SU-DHL-6 (cell line): ENCODE results near the gene ZFP69B.

ENCODE experiments used
- EZH2phosphoT487 ChIP-seq: fragments of 200-600 bp; sonication (generic), shearing (Covaris generic); conservative IDR thresholded peaks from 2 replicates; pipeline ENCODE4 v1.6.1; 2018; ENCODE audit warnings: mild to moderate bottlenecking, antibody characterized with exemption, low read length, moderate library complexity, mixed read lengths
- TF ChIP-seq, protein P1 (sequence below): fragments of 200-600 bp; sonication (generic); IDR thresholded peaks from one replicate; pipeline ENCODE4 v1.5.1; 2017; ENCODE audit warnings: antibody characterized with exemption, mild to moderate bottlenecking, low read length, moderate library complexity; ENCODE audit not compliant: insufficient read depth, poor library complexity, severe bottlenecking

GRCh38 chr1:40431385-40431784 lies 18.9 kb upstream of the ZFP69B start:
- TF ChIP-seq, protein P1, sequence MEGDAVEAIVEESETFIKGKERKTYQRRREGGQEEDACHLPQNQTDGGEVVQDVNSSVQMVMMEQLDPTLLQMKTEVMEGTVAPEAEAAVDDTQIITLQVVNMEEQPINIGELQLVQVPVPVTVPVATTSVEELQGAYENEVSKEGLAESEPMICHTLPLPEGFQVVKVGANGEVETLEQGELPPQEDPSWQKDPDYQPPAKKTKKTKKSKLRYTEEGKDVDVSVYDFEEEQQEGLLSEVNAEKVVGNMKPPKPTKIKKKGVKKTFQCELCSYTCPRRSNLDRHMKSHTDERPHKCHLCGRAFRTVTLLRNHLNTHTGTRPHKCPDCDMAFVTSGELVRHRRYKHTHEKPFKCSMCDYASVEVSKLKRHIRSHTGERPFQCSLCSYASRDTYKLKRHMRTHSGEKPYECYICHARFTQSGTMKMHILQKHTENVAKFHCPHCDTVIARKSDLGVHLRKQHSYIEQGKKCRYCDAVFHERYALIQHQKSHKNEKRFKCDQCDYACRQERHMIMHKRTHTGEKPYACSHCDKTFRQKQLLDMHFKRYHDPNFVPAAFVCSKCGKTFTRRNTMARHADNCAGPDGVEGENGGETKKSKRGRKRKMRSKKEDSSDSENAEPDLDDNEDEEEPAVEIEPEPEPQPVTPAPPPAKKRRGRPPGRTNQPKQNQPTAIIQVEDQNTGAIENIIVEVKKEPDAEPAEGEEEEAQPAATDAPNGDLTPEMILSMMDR = no peak
- TF ChIP-seq EZH2phosphoT487 = no peak
